Measurements from ENCODE around the gene LRP1-AS.

The LRP1-AS gene

GRCh38 chr12:57158665-57159064, 11.2 kb upstream of the LRP1-AS start:
- DNase-seq = no peak

- DNase-seq = no peak
These were observed 10.8 kb upstream of the LRP1-AS start for GRCh38 chr12:57158186-57158585.

- no peak for DNase-seq
These were observed 10.3 kb upstream of the LRP1-AS start for GRCh38 chr12:57157588-57158173.

- no peak for DNase-seq
These were observed 9.4 kb upstream of the LRP1-AS start for GRCh38 chr12:57156701-57157403.

- no peak for DNase-seq
These were observed 7.5 kb upstream of the LRP1-AS start for GRCh38 chr12:57154804-57155434.

GRCh38 chr12:57154076-57154475, 6.7 kb upstream of the LRP1-AS start:
- DNase-seq = no peak

- no peak for DNase-seq
These were observed 6.1 kb upstream of the LRP1-AS start for GRCh38 chr12:57153415-57153997.

GRCh38 chr12:57152639-57153038, 5.2 kb upstream of the LRP1-AS start:
- no peak for DNase-seq

GRCh38 chr12:57151741-57152630, 4.6 kb upstream of the LRP1-AS start:
- DNase-seq = no peak

GRCh38 chr12:57150400-57151000, 3.1 kb upstream of the LRP1-AS start:
- no peak for DNase-seq

- DNase-seq = no peak
These were observed 2.0 kb upstream of the LRP1-AS start for GRCh38 chr12:57149245-57149900.

GRCh38 chr12:57148469-57149244, 1.2 kb upstream of the LRP1-AS start:
- DNase-seq = no peak

- DNase-seq = no peak
These were observed 1.3 kb downstream of the LRP1-AS start for GRCh38 chr12:57146092-57146491.

GRCh38 chr12:57145460-57146059, 1.9 kb downstream of the LRP1-AS start:
- no peak for DNase-seq

- no peak for DNase-seq
These were observed 4.0 kb downstream of the LRP1-AS start for GRCh38 chr12:57143454-57143853.

GRCh38 chr12:57142727-57143126, 4.7 kb downstream of the LRP1-AS start:
- DNase-seq = no peak

- no peak for DNase-seq
These were observed 5.3 kb downstream of the LRP1-AS start for GRCh38 chr12:57142121-57142520.

- DNase-seq = no peak
These were observed 6.2 kb downstream of the LRP1-AS start for GRCh38 chr12:57141249-57141648.

- no peak for DNase-seq
These were observed 7.4 kb downstream of the LRP1-AS start for GRCh38 chr12:57139796-57140649.
